C4-2B (cell line): ENCODE data around the gene CTNNA2.

Experiments used
- H3K27ac ChIP-seq: fragments of 450-650 bp; 2 replicates; pipeline ENCODE4 v1.5.1; 2017
- ZFX ChIP-seq: fragments of 450-650 bp; IDR thresholded peaks from 2 replicates; pipeline ENCODE4 v1.6.1; 2017
- TF ChIP-seq, protein P1 (sequence below): fragments of 450-650 bp; conservative IDR thresholded peaks from 2 replicates; pipeline ENCODE4 v1.5.1; 2017; ENCODE audit warnings: mild to moderate bottlenecking

The CTNNA2 gene

GRCh38 chr2:79798776-79799175 is 285.9 kb downstream of the CTNNA2 start:
- no peak overlapping the region for H3K27ac ChIP-seq
- TF ChIP-seq ZFX: no peak
- TF ChIP-seq, protein P1, sequence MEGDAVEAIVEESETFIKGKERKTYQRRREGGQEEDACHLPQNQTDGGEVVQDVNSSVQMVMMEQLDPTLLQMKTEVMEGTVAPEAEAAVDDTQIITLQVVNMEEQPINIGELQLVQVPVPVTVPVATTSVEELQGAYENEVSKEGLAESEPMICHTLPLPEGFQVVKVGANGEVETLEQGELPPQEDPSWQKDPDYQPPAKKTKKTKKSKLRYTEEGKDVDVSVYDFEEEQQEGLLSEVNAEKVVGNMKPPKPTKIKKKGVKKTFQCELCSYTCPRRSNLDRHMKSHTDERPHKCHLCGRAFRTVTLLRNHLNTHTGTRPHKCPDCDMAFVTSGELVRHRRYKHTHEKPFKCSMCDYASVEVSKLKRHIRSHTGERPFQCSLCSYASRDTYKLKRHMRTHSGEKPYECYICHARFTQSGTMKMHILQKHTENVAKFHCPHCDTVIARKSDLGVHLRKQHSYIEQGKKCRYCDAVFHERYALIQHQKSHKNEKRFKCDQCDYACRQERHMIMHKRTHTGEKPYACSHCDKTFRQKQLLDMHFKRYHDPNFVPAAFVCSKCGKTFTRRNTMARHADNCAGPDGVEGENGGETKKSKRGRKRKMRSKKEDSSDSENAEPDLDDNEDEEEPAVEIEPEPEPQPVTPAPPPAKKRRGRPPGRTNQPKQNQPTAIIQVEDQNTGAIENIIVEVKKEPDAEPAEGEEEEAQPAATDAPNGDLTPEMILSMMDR: no peak

GRCh38 chr2:79799729-79800128 is 286.9 kb downstream of the CTNNA2 start:
- H3K27ac ChIP-seq: no peak overlapping the region

GRCh38 chr2:79801082-79801481 is 288.2 kb downstream of the CTNNA2 start:
- TF ChIP-seq, protein P1: no peak
- TF ChIP-seq ZFX: no peak
- H3K27ac ChIP-seq: no peak overlapping the region

More at GRCh38 chr2:79799729-79800128, 286.9 kb downstream of the CTNNA2 start:
- TF ChIP-seq, protein P1: no peak
- TF ChIP-seq ZFX: no peak

GRCh38 chr2:79817288-79817687 is 304.4 kb downstream of the CTNNA2 start:
- no peak for TF ChIP-seq ZFX
- TF ChIP-seq, protein P1: no peak
- no peak overlapping the region for H3K27ac ChIP-seq

GRCh38 chr2:79820281-79820680 is 307.4 kb downstream of the CTNNA2 start:
- TF ChIP-seq, protein P1: no peak
- TF ChIP-seq ZFX: no peak
- H3K27ac ChIP-seq: no peak overlapping the region

DNA sequence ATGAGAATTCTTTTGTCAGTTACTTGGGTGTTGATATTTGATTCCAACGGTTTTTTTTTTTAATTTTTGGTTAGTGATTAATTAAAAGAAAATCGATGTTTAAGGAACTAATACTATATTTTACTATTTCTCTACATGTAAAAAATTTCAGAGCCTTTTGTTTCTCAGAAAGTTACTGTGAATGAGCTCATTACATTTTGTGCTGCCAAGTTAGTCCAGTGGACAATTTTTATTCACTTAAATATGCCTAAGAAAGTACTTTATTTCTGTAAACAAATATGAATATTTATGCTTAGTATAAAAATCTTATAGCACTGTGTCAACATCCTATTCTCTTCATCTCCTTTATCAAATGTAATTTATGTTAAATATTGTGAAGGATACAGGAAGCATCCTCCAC is 309.3 kb downstream of the CTNNA2 start:
- H3K27ac ChIP-seq: no peak overlapping the region
- TF ChIP-seq, protein P1: no peak
- TF ChIP-seq ZFX: no peak

- TF ChIP-seq, protein P1: no peak
- no peak for TF ChIP-seq ZFX
- H3K27ac ChIP-seq: no peak overlapping the region
These were observed 311.4 kb downstream of the CTNNA2 start for GRCh38 chr2:79824086-79824786.
